Ovary (tissue), 3 donors: Measurements from ENCODE around the gene UNCX.

ENCODE experiments used
- EP300 ChIP-seq: sonication (generic); formaldehyde crosslinking; IDR thresholded peaks from one replicate; pipeline ENCODE4 v1.6.1; 2017; ENCODE audit warnings: antibody characterized with exemption
- TF ChIP-seq, protein P1 (sequence below), 3 donors: fragments of 450-650 bp in 2 of 3; fragments of 200-600 bp in 1 of 3; IDR thresholded peaks; one replicate each; pipeline versions ENCODE4 v1.5.1 to v1.8.0; 2016 to 2022; ENCODE audit warnings: antibody characterized with exemption in 3 of 3, mild to moderate bottlenecking in 1 of 3
- donor health status: DM: no; HTN: no; CAD: no.

DNA sequence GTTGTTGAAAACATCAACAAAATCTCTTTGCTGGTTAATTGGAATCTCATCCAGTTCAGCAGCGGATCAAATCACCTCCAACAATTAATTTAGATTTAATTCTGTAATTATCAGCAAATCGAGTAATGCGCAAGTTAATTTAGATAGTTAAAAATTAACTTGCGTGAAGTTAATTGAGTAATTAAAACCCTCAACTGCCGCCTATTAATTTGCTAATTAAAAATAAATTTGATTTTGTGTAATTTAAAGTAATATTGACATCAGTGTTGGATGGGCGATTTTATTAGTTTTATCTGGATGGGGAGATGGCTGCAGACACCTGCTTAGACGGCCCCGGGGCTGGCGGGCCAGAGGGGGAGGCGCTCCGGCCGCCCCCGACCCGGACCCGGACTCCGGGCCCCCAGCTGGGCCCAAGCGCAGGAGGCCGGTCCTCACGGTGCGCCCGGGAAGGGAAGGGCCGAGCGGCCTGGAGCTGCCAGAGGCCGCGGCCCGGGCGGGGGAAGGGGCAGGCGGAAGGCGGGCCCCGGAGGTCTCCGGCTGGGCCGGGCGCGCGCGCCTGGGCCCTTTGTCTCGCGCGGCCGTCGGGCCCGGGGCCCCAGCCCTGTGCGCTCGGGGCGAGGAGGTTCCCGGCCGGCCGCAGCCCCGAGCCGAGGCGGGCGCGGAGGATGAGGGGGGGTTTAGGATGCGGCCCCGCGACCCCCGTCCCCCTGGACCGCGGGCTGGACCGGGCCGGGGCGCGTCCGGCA, 3.3 kb upstream of the UNCX start:
- TF ChIP-seq, protein P1, sequence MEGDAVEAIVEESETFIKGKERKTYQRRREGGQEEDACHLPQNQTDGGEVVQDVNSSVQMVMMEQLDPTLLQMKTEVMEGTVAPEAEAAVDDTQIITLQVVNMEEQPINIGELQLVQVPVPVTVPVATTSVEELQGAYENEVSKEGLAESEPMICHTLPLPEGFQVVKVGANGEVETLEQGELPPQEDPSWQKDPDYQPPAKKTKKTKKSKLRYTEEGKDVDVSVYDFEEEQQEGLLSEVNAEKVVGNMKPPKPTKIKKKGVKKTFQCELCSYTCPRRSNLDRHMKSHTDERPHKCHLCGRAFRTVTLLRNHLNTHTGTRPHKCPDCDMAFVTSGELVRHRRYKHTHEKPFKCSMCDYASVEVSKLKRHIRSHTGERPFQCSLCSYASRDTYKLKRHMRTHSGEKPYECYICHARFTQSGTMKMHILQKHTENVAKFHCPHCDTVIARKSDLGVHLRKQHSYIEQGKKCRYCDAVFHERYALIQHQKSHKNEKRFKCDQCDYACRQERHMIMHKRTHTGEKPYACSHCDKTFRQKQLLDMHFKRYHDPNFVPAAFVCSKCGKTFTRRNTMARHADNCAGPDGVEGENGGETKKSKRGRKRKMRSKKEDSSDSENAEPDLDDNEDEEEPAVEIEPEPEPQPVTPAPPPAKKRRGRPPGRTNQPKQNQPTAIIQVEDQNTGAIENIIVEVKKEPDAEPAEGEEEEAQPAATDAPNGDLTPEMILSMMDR (IDR thresholded peaks at IDR 0.05): no peak
- TF ChIP-seq EP300: no peak
